IMR-90 (cell line): Measurements from ENCODE around the gene TPCN1. TPM values are rescaled to one million over a fixed set of nuclear protein-coding genes. Genes with fewer than 3 reads are reported as not detected.

Source experiments
- ATAC-seq: fragments of 200-7000 bp; cut with Tn5 transposase; 2 replicates; pipeline ENCODE4 v1.9.1; 2020; ENCODE audit warnings: low read depth, mild to moderate bottlenecking, moderate library complexity
- BruUV-seq: library from RNA; stranded (reverse); fragments of 400-500 nt; replicated peaks from 2 replicates; lab custom pipeline; 2021; lab: Mats Ljungman, UMichigan
- CTCF ChIA-PET: fragments of 300-600 bp; formaldehyde crosslinking; extraction: SDS; loops from one replicate; lab custom pipeline; 2021; ENCODE audit warnings: antibody characterized with exemption; lab: Yijun Ruan, JAX
- POLR2A ChIA-PET: fragments of 300-600 bp; sonication (Branson Sonifier 250); formaldehyde crosslinking; loops from one replicate; lab custom pipeline; 2022; ENCODE audit warnings: antibody characterized with exemption; ENCODE audit not compliant: unreplicated experiment; lab: Charles Lee
- DNase-seq: peaks from one replicate; pipeline ENCODE4 v3.0.0; 2013
- H2AFZ ChIP-seq: replicated peaks from 2 replicates; pipeline ENCODE3; 2013; ENCODE audit warnings: low read length, mild to moderate bottlenecking; ENCODE audit not compliant: poor library complexity
- H2AK5ac ChIP-seq: 2 replicates; pipeline ENCODE4 v1.6.1; 2013; ENCODE audit warnings: low read depth, low read length, inconsistent platforms
- H2AK9ac ChIP-seq: replicated peaks from 2 replicates; pipeline ENCODE3; 2013; ENCODE audit warnings: mild to moderate bottlenecking, low read depth, low read length, moderate library complexity; ENCODE audit not compliant: poor library complexity
- H2BK120ac ChIP-seq: 2 replicates; pipeline ENCODE4 v1.6.1; 2013; ENCODE audit warnings: low read depth, low read length, inconsistent platforms
- H2BK15ac ChIP-seq: 3 replicates; pipeline ENCODE4 v1.6.1; 2013; ENCODE audit warnings: low read depth, low read length, inconsistent platforms
- H2BK20ac ChIP-seq: 2 replicates; pipeline ENCODE4 v1.6.1; 2013; ENCODE audit warnings: low read depth, mild to moderate bottlenecking, inconsistent platforms, low read length, moderate library complexity
- H2BK5ac ChIP-seq: 2 replicates; pipeline ENCODE4 v1.6.1; 2013; ENCODE audit warnings: mild to moderate bottlenecking, low read depth, low read length, inconsistent platforms; ENCODE audit not compliant: poor library complexity, severe bottlenecking
- H3K14ac ChIP-seq: replicated peaks from 2 replicates; pipeline ENCODE4 v1.6.1; 2013; ENCODE audit warnings: low read depth, low read length, inconsistent platforms
- H3K18ac ChIP-seq: 2 replicates; pipeline ENCODE4 v1.6.1; 2013; ENCODE audit warnings: low read depth, low read length, control low read depth
- H3K23ac ChIP-seq: 2 replicates; pipeline ENCODE4 v1.6.1; 2013; ENCODE audit warnings: low read depth, low read length, inconsistent platforms
- H3K27ac ChIP-seq: 2 replicates; pipeline ENCODE4 v1.5.1; 2013; ENCODE audit warnings: mild to moderate bottlenecking, control low read depth, low read length; ENCODE audit not compliant: insufficient read depth
- H3K27me3 ChIP-seq: 2 replicates; pipeline ENCODE4 v1.6.1; 2013; ENCODE audit warnings: low read length; ENCODE audit not compliant: control insufficient read depth, insufficient read depth
- H3K36me3 ChIP-seq: 2 replicates; pipeline ENCODE4 v1.6.1; 2013; ENCODE audit warnings: low read length, mixed read lengths; ENCODE audit not compliant: control insufficient read depth, insufficient read depth
- H3K4ac ChIP-seq: 2 replicates; pipeline ENCODE4 v1.6.1; 2013; ENCODE audit warnings: low read depth, low read length, inconsistent platforms
- H3K4me1 ChIP-seq: 2 replicates; pipeline ENCODE4 v1.6.1; 2013; ENCODE audit warnings: low read length, mixed read lengths; ENCODE audit not compliant: control insufficient read depth, insufficient read depth
- H3K4me2 ChIP-seq: 2 replicates; pipeline ENCODE4 v1.6.1; 2013; ENCODE audit warnings: low read depth, mild to moderate bottlenecking, control low read depth, low read length, moderate library complexity
- H3K4me3 ChIP-seq: 2 replicates; pipeline ENCODE4 v1.5.1; 2013; ENCODE audit warnings: low read depth, mild to moderate bottlenecking, control low read depth, low read length, moderate library complexity; ENCODE audit not compliant: insufficient read depth
- H3K56ac ChIP-seq: 2 replicates; pipeline ENCODE4 v1.6.1; 2013; ENCODE audit warnings: low read length, inconsistent platforms; ENCODE audit not compliant: insufficient read depth; ENCODE audit errors: extremely low read depth
- H3K79me1 ChIP-seq, 2 experiments: 2 replicates each; pipeline ENCODE4 v1.6.1; 2013; ENCODE audit warnings: low read length in 2 of 2, inconsistent platforms in 1 of 2, low read depth in 1 of 2
- H3K9ac ChIP-seq: 2 replicates; pipeline ENCODE4 v1.6.1; 2013; ENCODE audit warnings: low read depth, low read length, control low read depth
- H3K9me1 ChIP-seq: 2 replicates; pipeline ENCODE4 v1.6.1; 2013; ENCODE audit warnings: low read length, inconsistent platforms; ENCODE audit not compliant: insufficient read depth
- H3K9me3 ChIP-seq: 2 replicates; pipeline ENCODE4 v1.6.1; 2013; ENCODE audit warnings: low read length; ENCODE audit not compliant: control insufficient read depth, insufficient read depth
- H4K20me1 ChIP-seq: 2 replicates; pipeline ENCODE4 v1.6.1; 2013; ENCODE audit warnings: low read length, inconsistent platforms; ENCODE audit not compliant: insufficient read depth
- H4K5ac ChIP-seq: 2 replicates; pipeline ENCODE4 v1.6.1; 2013; ENCODE audit warnings: mild to moderate bottlenecking, low read depth, low read length, control low read depth
- H4K8ac ChIP-seq, 2 experiments: 2 replicates each; pipeline ENCODE4 v1.6.1; 2013; ENCODE audit warnings: low read depth in 2 of 2, low read length in 2 of 2, control low read depth in 1 of 2, inconsistent platforms in 1 of 2
- H4K91ac ChIP-seq: 2 replicates; pipeline ENCODE4 v1.6.1; 2013; ENCODE audit warnings: low read depth, low read length, inconsistent platforms; ENCODE audit not compliant: insufficient read depth
- BHLHE40 ChIP-seq: fragments of 150-350 bp; IDR thresholded peaks from 2 replicates; pipeline ENCODE4 v1.6.1; 2016; ENCODE audit warnings: mild to moderate bottlenecking, low read depth, low read length
- CEBPB ChIP-seq: IDR thresholded peaks from 2 replicates; pipeline ENCODE4 v1.6.1; 2012; ENCODE audit warnings: low read depth, low read length, improper control_type of control experiment
- CHD1 ChIP-seq: IDR thresholded peaks from 2 replicates; pipeline ENCODE4 v1.6.1; 2012; ENCODE audit warnings: low read depth, low read length, improper control_type of control experiment
- FOS ChIP-seq: fragments of 150-350 bp; IDR thresholded peaks from 2 replicates; pipeline ENCODE4 v1.6.1; 2016; ENCODE audit warnings: low read depth, low read length
- MXI1 ChIP-seq: IDR thresholded peaks from 2 replicates; pipeline ENCODE4 v1.6.1; 2012; ENCODE audit warnings: low read depth, mild to moderate bottlenecking, low read length, moderate library complexity, borderline replicate concordance
- NFE2L2 ChIP-seq: fragments of 150-350 bp; IDR thresholded peaks from 2 replicates; pipeline ENCODE4 v1.6.1; 2016; ENCODE audit warnings: low read depth, mild to moderate bottlenecking, low read length
- POLR2A ChIP-seq: IDR thresholded peaks from 2 replicates; pipeline ENCODE4 v1.6.1; 2012; ENCODE audit warnings: mild to moderate bottlenecking, low read depth, low read length
- RAD21 ChIP-seq: IDR thresholded peaks from 2 replicates; pipeline ENCODE4 v1.6.1; 2012; ENCODE audit warnings: low read length, improper control_type of control experiment
- RCOR1 ChIP-seq: IDR thresholded peaks from 2 replicates; pipeline ENCODE4 v1.6.1; 2012; ENCODE audit warnings: mild to moderate bottlenecking, low read length, improper control_type of control experiment; ENCODE audit not compliant: insufficient replicate concordance
- RFX5 ChIP-seq: IDR thresholded peaks from 2 replicates; pipeline ENCODE4 v1.8.0; 2012; ENCODE audit warnings: low read depth, mild to moderate bottlenecking, low read length, moderate library complexity
- WGBS, 2 experiments: methylation state at CpG; one replicate each; pipeline versions ENCODE4 v1.1.5 to v1.1.7; 2013; ENCODE audit warnings: missing lambda C conversion rate in 2 of 2; ENCODE audit not compliant: insufficient read length in 1 of 2; ENCODE audit errors: extremely low coverage in 2 of 2; 5-methylcytosine and 5-hydroxymethylcytosine counted together
- dilution Hi-C: fragments of 300-500 bp; cut with HindIII; formaldehyde crosslinking; loops from one replicate; pipeline ENCODE4 v1.14.3; 2018; ENCODE audit warnings: low sequenced_read_pairs; ENCODE audit not compliant: unreplicated experiment
- in situ Hi-C: fragments of 300-500 bp; cut with MboI; formaldehyde crosslinking; loops from 3 replicates; pipeline ENCODE4 v1.14.3; 2019; ENCODE audit warnings: low sequenced_read_pairs, inconsistent platforms, mixed read lengths
- intact Hi-C: fragments of 100-400 bp; cut with micrococcal nuclease; formaldehyde crosslinking; loops from 2 replicates; pipeline ENCODE4 v1.10.0; 2022
- polyA plus RNA-seq, 3 experiments: library from polyadenylated mRNA; depleted of rRNA; stranded (reverse); fragments of >200 nt; gene quantifications; 2 replicates each; pipeline ENCODE4 v1.2.3, GENCODE V29; 2012; ENCODE audit warnings: low replicate concordance in 1 of 3
- total RNA-seq: library from RNA; depleted of rRNA; stranded (reverse); fragments of >200 nt; gene quantifications from 2 replicates; pipeline ENCODE4 v1.2.3, GENCODE V29; 2012
- TF ChIP-seq, protein P1 (sequence below): fragments of 150-350 bp; IDR thresholded peaks from 2 replicates; pipeline ENCODE4 v1.6.1; 2016; ENCODE audit warnings: low read depth, mild to moderate bottlenecking, low read length, moderate library complexity, borderline replicate concordance
- TF ChIP-seq, protein P2 (sequence below): fragments of 150-350 bp; IDR thresholded peaks from 2 replicates; pipeline ENCODE4 v1.6.1; 2017; ENCODE audit warnings: mild to moderate bottlenecking, antibody characterized with exemption, low read length, low read depth
- TF ChIP-seq, protein P3 (sequence below): conservative IDR thresholded peaks from 2 replicates; pipeline ENCODE4 v1.5.1; 2012; ENCODE audit warnings: mild to moderate bottlenecking, low read depth, low read length, improper control_type of control experiment

The TPCN1 gene
- total and polyA plus RNA-seq, 2 of the 4 experiments (the other 2 are of a cell fraction) = 2.0 to 13.2 TPM

DNA sequence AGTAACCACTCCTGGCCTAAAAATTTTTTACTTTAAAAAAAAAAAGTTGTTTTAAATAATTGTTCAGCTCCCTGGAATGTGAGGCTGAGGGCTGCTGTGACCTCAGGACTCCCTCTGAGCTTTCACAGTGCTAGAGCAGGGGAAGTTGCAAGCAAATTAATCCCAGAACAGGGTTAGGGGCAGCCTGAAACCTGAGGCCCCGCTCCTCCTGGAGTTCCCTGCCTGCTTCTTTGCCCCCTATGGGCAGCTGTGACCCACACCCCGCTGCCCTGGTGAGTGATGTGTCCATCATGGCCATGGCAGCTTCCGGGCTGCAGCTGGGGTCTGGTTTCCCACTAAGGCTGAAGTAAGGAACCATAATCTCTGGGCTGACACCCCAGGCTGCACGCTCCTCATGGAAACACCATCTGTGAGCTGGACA, 26.3 kb upstream of the TPCN1 start:
- ATAC-seq = peak; percentile 72
- BruUV-seq = no TSS peak
- H3K36me3 ChIP-seq = peaks cover 10% of the 10 kb centered on the region
- H3K4me3 ChIP-seq = no peak overlapping the region
- peak overlapping the region; percentile 90 for H3K4ac ChIP-seq
- peak overlapping the region; percentile 42; the same call in 1 of the 3 replicates for H2BK15ac ChIP-seq
- H2AK9ac ChIP-seq = peak overlapping the region; percentile 84
- peaks cover 2 to 12% of the 10 kb centered on the region in 2 experiments; a peak in 1 of 4 replicates for H3K79me1 ChIP-seq
- peak overlapping the region; percentile 77 for H3K27ac ChIP-seq
- no peak overlapping the region for H4K5ac ChIP-seq
- H2BK20ac ChIP-seq = peak overlapping the region; percentile 91
- no peaks in the 10 kb centered on the region for H4K20me1 ChIP-seq
- peak; percentile 73 for DNase-seq
- peak overlapping the region; percentile 10 for H2BK5ac ChIP-seq
- intact Hi-C loops = loop anchor here (5.0 to 10.0 kb wide), 3 partner anchors 102 to 717 kb away; partner anchors contain the start of gene PLBD2
- ChIA-PET CTCF (interaction anchor here (1.2 kb wide), 1 partner anchor 230 kb away, joined by 6 read pairs; no protein-coding TSS in a partner anchor), POLR2A (no interaction called here)
- no CpG with 5 or more reads among the region's 4 CpGs for WGBS, 2 experiments
- no peak overlapping the region for H3K4me2 ChIP-seq
- peak overlapping the region; percentile 77 for H2AFZ ChIP-seq
- H3K27me3 ChIP-seq = no peaks in the 10 kb centered on the region
- H3K9me3 ChIP-seq = no peaks in the 10 kb centered on the region
- in situ Hi-C loops = loop anchor here (5.0 to 25.0 kb wide), 2 partner anchors 232 to 1217 kb away; partner anchors contain the start of gene TBX5
- peak overlapping the region; percentile 73 for H3K56ac ChIP-seq
- H2BK120ac ChIP-seq = peak overlapping the region; percentile 97
- H3K4me1 ChIP-seq = peaks cover 9% of the 10 kb centered on the region
- TF ChIP-seq FOS = no peak
- no peak for TF ChIP-seq MXI1
- no peak for TF ChIP-seq NFE2L2
- TF ChIP-seq, protein P1, sequence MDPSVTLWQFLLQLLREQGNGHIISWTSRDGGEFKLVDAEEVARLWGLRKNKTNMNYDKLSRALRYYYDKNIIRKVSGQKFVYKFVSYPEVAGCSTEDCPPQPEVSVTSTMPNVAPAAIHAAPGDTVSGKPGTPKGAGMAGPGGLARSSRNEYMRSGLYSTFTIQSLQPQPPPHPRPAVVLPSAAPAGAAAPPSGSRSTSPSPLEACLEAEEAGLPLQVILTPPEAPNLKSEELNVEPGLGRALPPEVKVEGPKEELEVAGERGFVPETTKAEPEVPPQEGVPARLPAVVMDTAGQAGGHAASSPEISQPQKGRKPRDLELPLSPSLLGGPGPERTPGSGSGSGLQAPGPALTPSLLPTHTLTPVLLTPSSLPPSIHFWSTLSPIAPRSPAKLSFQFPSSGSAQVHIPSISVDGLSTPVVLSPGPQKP = no peak
- no peak for TF ChIP-seq RFX5
- no peak for TF ChIP-seq BHLHE40
- TF ChIP-seq, protein P2, sequence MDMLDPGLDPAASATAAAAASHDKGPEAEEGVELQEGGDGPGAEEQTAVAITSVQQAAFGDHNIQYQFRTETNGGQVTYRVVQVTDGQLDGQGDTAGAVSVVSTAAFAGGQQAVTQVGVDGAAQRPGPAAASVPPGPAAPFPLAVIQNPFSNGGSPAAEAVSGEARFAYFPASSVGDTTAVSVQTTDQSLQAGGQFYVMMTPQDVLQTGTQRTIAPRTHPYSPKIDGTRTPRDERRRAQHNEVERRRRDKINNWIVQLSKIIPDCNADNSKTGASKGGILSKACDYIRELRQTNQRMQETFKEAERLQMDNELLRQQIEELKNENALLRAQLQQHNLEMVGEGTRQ = no peak
- no peak for TF ChIP-seq RAD21
- TF ChIP-seq CEBPB = no peak
- no peak for TF ChIP-seq POLR2A
- TF ChIP-seq RCOR1 = no peak
- TF ChIP-seq, protein P3, sequence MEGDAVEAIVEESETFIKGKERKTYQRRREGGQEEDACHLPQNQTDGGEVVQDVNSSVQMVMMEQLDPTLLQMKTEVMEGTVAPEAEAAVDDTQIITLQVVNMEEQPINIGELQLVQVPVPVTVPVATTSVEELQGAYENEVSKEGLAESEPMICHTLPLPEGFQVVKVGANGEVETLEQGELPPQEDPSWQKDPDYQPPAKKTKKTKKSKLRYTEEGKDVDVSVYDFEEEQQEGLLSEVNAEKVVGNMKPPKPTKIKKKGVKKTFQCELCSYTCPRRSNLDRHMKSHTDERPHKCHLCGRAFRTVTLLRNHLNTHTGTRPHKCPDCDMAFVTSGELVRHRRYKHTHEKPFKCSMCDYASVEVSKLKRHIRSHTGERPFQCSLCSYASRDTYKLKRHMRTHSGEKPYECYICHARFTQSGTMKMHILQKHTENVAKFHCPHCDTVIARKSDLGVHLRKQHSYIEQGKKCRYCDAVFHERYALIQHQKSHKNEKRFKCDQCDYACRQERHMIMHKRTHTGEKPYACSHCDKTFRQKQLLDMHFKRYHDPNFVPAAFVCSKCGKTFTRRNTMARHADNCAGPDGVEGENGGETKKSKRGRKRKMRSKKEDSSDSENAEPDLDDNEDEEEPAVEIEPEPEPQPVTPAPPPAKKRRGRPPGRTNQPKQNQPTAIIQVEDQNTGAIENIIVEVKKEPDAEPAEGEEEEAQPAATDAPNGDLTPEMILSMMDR = no peak
- no peak for TF ChIP-seq CHD1
- peak overlapping the region; percentile 48; the same call in 1 of the 2 replicates for H3K23ac ChIP-seq
- H4K8ac ChIP-seq = peak overlapping the region in 1 of 2 experiments; percentile 83; a peak in 2 of 4 replicates
- peaks cover 5% of the 10 kb centered on the region; the same call in 1 of the 2 replicates for H3K9me1 ChIP-seq
- dilution Hi-C loops = no loop called here
- H4K91ac ChIP-seq = peak overlapping the region; percentile 64
- peak overlapping the region; percentile 72 for H3K14ac ChIP-seq
- 0 out of 2 replicates have a peak overlapping the region, but pooled peaks have one; percentile 0 for H3K9ac ChIP-seq
- H3K18ac ChIP-seq = no peak overlapping the region; the same call in 1 of the 2 replicates
- H2AK5ac ChIP-seq = peak overlapping the region; percentile 86
